Hepatocyte (in vitro differentiated cells): ENCODE data around the gene PLEKHA6. TPM values are rescaled to one million over a fixed set of nuclear protein-coding genes. Genes with fewer than 3 reads are reported as not detected.
A peak's percentile ranks its signal among the peaks of the same experiment; 100 is the strongest.

Experiments
- DNase-seq: peaks from one replicate; pipeline ENCODE4 v3.0.0-alpha.2; 2016; ENCODE audit warnings: low spot score
- H2AFZ ChIP-seq: fragments of 200-600 bp; sonication (generic); 2 replicates; pipeline ENCODE4 v1.6.0; 2016; ENCODE audit warnings: antibody characterized with exemption, mild to moderate bottlenecking
- H3K27ac ChIP-seq: fragments of 200-600 bp; sonication (generic); 2 replicates; pipeline ENCODE4 v1.5.1; 2016; ENCODE audit warnings: mild to moderate bottlenecking
- H3K27me3 ChIP-seq: fragments of 200-600 bp; sonication (generic); 2 replicates; pipeline ENCODE4 v1.6.1; 2016
- H3K36me3 ChIP-seq: fragments of 200-600 bp; sonication (generic); replicated peaks from 2 replicates; pipeline ENCODE4 v1.5.1; 2016; ENCODE audit warnings: low read depth; ENCODE audit not compliant: insufficient read depth
- H3K4me1 ChIP-seq: fragments of 200-600 bp; sonication (generic); 2 replicates; pipeline ENCODE4 v1.5.1; 2016; ENCODE audit warnings: mild to moderate bottlenecking, moderate library complexity; ENCODE audit not compliant: insufficient read depth
- H3K4me2 ChIP-seq: fragments of 200-600 bp; sonication (generic); 2 replicates; pipeline ENCODE4 v1.6.0; 2016
- H3K4me3 ChIP-seq: fragments of 200-600 bp; sonication (generic); 2 replicates; pipeline ENCODE4 v1.5.1; 2016; ENCODE audit warnings: mild to moderate bottlenecking
- H3K79me2 ChIP-seq: fragments of 200-600 bp; sonication (generic); 2 replicates; pipeline ENCODE4 v1.6.0; 2017; ENCODE audit warnings: mild to moderate bottlenecking
- H3K9me2 ChIP-seq: fragments of 200-600 bp; sonication (generic); replicated peaks from 2 replicates; pipeline ENCODE4 v1.6.0; 2017; ENCODE audit warnings: mild to moderate bottlenecking; ENCODE audit not compliant: insufficient read depth
- H3K9me3 ChIP-seq: fragments of 200-600 bp; sonication (generic); 2 replicates; pipeline ENCODE4 v1.5.1; 2016; ENCODE audit warnings: low read depth, mild to moderate bottlenecking
- H4K20me1 ChIP-seq: fragments of 200-600 bp; sonication (generic); 2 replicates; pipeline ENCODE4 v1.6.0; 2016; ENCODE audit warnings: mild to moderate bottlenecking; ENCODE audit not compliant: insufficient read depth, poor library complexity, severe bottlenecking
- CTCF ChIP-seq: fragments of 200-600 bp; sonication (generic); IDR thresholded peaks from 2 replicates; pipeline ENCODE4 v1.5.1; 2016; ENCODE audit warnings: antibody characterized with exemption, mild to moderate bottlenecking; ENCODE audit not compliant: poor library complexity
- EZH2 ChIP-seq: fragments of 200-600 bp; sonication (generic); IDR thresholded peaks from 2 replicates; pipeline ENCODE4 v1.6.1; 2016; ENCODE audit warnings: antibody characterized with exemption, mild to moderate bottlenecking, borderline replicate concordance
- EZH2phosphoT487 ChIP-seq: fragments of 200-600 bp; sonication (generic); IDR thresholded peaks from one replicate; pipeline ENCODE4 v1.6.1; 2018; ENCODE audit warnings: antibody characterized with exemption, mild to moderate bottlenecking, low read depth, moderate library complexity; ENCODE audit not compliant: unreplicated experiment, severe bottlenecking
- WGBS: methylation state at CpG from one replicate; pipeline ENCODE4 v1.1.6; 2016; ENCODE audit warnings: low lambda C conversion rate; ENCODE audit errors: missing lambda C conversion rate; 5-methylcytosine and 5-hydroxymethylcytosine counted together
- polyA plus RNA-seq: library from polyadenylated mRNA; unstranded; fragments of >200 nt; fragmentation: Nextera tagmentation; extraction: Ambion mirVana; gene quantifications from 2 replicates; pipeline ENCODE4 v1.2.1, GENCODE V29; 2016
- total RNA-seq: library from RNA; depleted of rRNA; stranded (reverse); fragments of >200 nt; gene quantifications from 2 replicates; pipeline ENCODE4 v1.2.3, GENCODE V29; 2014

PLEKHA6 gene
- total and polyA plus RNA-seq, 2 experiments from 2014 or later = 14.3 to 31.5 TPM

DNA sequence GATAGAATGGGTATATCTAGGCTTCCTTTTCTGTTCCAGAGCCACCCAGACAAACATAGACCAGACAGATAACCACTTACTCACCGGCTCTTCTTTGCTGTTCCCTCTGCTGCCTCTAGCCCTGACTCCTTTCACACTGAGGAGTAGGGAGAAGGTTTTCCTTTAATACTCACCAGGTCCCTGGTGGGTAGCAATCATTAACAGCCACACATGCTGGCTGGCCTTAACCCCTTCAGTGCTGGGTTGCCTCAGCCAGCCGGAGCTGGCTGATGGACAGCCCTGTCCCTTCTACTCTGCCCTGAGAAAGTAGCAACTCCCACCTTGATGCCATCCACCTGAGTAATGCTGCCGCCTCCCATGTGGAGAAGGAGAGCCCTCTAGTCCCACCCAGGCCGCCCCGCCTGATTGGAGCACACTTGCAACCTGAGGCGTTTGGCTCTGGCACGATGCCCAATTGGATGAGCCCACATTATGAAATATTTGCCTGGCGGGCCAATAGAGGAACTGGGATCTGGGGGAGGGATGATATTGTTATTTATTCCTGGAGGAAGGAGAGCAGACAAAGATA lies 71.6 kb downstream of the PLEKHA6 start:
- peak overlapping the region; percentile 85 for H3K27ac ChIP-seq
- H3K4me2 ChIP-seq = peak overlapping the region; percentile 75
- no peaks in the 10 kb centered on the region for H3K9me3 ChIP-seq
- no peaks in the 10 kb centered on the region for H3K36me3 ChIP-seq
- H2AFZ ChIP-seq = no peak overlapping the region
- DNase-seq = peak; percentile 75
- WGBS = 55% methylated on average over 8 of the region's 8 CpGs
- TF ChIP-seq CTCF (no peak), EZH2 (no peak), EZH2phosphoT487 (no peak)
- no peaks in the 10 kb centered on the region for H3K9me2 ChIP-seq
- H3K4me1 ChIP-seq = peaks cover 36% of the 10 kb centered on the region
- peaks cover 4% of the 10 kb centered on the region for H4K20me1 ChIP-seq
- H3K4me3 ChIP-seq = no peak overlapping the region
- H3K79me2 ChIP-seq = peaks cover 59% of the 10 kb centered on the region
- H3K27me3 ChIP-seq = no peaks in the 10 kb centered on the region

- Histone ChIP-seq H3K27me3 (no peaks in the 10 kb centered on the region), H2AFZ (no peak overlapping the region), H3K36me3 (no peaks in the 10 kb centered on the region), H3K27ac (peak overlapping the region; percentile 85), H3K4me3 (peak overlapping the region; percentile 2), H3K79me2 (peaks cover 65% of the 10 kb centered on the region), H3K4me1 (peaks cover 36% of the 10 kb centered on the region), H3K4me2 (peak overlapping the region; percentile 75), H3K9me3 (no peaks in the 10 kb centered on the region), H3K9me2 (no peaks in the 10 kb centered on the region), H4K20me1 (peaks cover 4% of the 10 kb centered on the region)
- DNase-seq = no peak
- WGBS = 35% methylated on average over 8 of the region's 8 CpGs
- TF ChIP-seq EZH2phosphoT487 (no peak), EZH2 (no peak), CTCF (no peak)
Measured at GRCh38 chr1:204287466-204287891, 72.2 kb downstream of the PLEKHA6 start.

DNA sequence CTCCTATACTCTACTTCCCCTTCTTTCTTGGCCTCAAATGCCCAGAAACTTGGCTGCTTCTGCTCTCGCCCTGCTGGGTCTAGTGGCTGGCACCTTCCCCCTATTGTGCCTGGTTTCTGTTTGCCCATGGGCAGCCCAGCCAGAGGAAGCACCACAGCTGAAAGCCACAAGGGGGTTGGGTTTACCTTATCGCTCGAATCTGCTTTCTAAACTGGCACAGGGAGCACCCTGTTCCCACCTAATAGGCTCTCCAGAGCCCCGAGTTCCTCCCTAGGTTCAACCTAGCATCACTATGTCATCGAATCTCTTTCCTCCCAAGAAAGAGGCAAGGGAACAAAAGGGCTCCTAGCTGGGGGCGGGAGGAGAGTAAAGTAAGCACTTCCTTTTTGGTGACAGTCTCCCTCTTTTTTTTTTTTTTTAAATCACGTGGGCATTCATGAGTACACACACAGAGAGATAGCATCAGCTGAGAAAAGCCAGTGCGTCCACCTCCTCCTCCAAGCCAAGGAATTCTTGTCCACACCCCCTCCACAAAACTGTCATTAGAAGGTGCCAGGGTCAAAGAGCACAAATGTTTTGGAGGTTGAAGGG lies 72.8 kb downstream of the PLEKHA6 start:
- Histone ChIP-seq H3K27me3 (no peaks in the 10 kb centered on the region), H3K79me2 (peaks cover 71% of the 10 kb centered on the region), H3K27ac (peak overlapping the region; percentile 85), H4K20me1 (peaks cover 4% of the 10 kb centered on the region), H3K9me2 (no peaks in the 10 kb centered on the region), H3K9me3 (no peaks in the 10 kb centered on the region), H3K36me3 (no peaks in the 10 kb centered on the region), H2AFZ (no peak overlapping the region), H3K4me1 (peaks cover 36% of the 10 kb centered on the region), H3K4me2 (peak overlapping the region; percentile 75), H3K4me3 (no peak overlapping the region)
- WGBS = 31% methylated on average over 8 of the region's 8 CpGs
- TF ChIP-seq EZH2phosphoT487 (no peak), CTCF (no peak), EZH2 (no peak)
- peak; percentile 50 for DNase-seq
